Ishikawa (cell line): ENCODE data around the gene KCNK3.

Source experiments
- FOXM1 ChIP-seq: IDR thresholded peaks from 2 replicates; pipeline ENCODE4 v1.6.1; 2012; ENCODE audit warnings: low read depth, borderline replicate concordance
- TF ChIP-seq, protein P1 (sequence below): IDR thresholded peaks from 2 replicates; pipeline ENCODE4 v1.6.1; 2012

DNA sequence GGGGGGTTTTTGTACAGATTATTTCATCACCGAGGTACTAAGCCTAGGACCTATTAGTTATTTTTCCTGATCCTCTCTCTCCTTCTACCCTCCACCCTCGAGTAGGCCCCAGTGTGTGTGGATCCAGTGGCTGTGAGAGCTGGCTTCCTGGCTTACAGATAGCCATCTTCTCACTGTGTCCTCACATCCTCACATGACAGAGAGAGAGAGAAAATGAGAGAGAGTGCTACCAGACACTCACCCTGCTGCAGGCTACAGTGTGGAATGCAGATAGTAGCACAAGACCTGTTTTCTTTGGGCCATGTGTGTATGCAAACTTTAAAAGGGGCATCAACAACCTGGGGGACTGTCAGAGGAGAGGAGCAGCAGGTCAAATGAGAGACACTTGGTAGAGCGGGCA is 9.5 kb downstream of the KCNK3 start:
- TF ChIP-seq, protein P1, sequence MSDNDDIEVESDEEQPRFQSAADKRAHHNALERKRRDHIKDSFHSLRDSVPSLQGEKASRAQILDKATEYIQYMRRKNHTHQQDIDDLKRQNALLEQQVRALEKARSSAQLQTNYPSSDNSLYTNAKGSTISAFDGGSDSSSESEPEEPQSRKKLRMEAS, result no peak
- TF ChIP-seq FOXM1, result no peak
